ENCODE measurements around the gene SRP19. TPM values are rescaled to one million over a fixed set of nuclear protein-coding genes. Genes with fewer than 3 reads are reported as not detected.
"Not testable (repeated sequence)": the region's sequence is repeated elsewhere in the genome, so short reads cannot be mapped to it uniquely, and the experiment has no call there.

Gene SRP19
- polyA plus RNA-seq, 2 of the 4 experiments (the other 2 are of a cell fraction): 93.5 to 144 TPM

- TF ChIP-seq POLR2AphosphoS2 (conservative IDR thresholded peaks at IDR 0.05; ENCODE audit: low read length): no peak
- no peak for TF ChIP-seq PBX3 (IDR thresholded peaks at IDR 0.05)
- no peak for TF ChIP-seq NPAS2 (CRISPR knock-in tag; IDR thresholded peaks at IDR 0.05; ENCODE audit: borderline replicate concordance)
These were observed 34.6 kb downstream of the SRP19 start (continued) for GRCh38 chr5:112895682-112896081.

GRCh38 chr5:112902561-112902960 lies 41.5 kb downstream of the SRP19 start:
- Histone ChIP-seq H3K4me1 (no peaks in the 10 kb centered on the region), H3K27ac (no peak overlapping the region), H3K4me3 (no peak overlapping the region), H3K9me3 (no peaks in the 10 kb centered on the region), H3K4me2 (no peak overlapping the region)
- no peak for FAIRE-seq
- no peak for ATAC-seq
- CTCF ChIA-PET: interaction anchor here (1.3 to 2.5 kb wide), 2 partner anchors 14 to 19 kb away, joined by 6 to 10 read pairs; partner anchors contain the start of gene REEP5
- 91% methylated on average over 3 of the region's 3 CpGs for WGBS (ENCODE audit: missing lambda C conversion rate)
- POLR2A ChIA-PET: no interaction called here
- TF ChIP-seq CTCF (IDR thresholded peaks at IDR 0.05) (no peak), RARB (CRISPR knock-in tag; IDR thresholded peaks at IDR 0.05) (no peak), KDM1A (IDR thresholded peaks at IDR 0.05; ENCODE audit: low read depth) (no peak), POLR2AphosphoS2 (conservative IDR thresholded peaks at IDR 0.05; ENCODE audit: low read length) (no peak), CBX2 (IDR thresholded peaks at IDR 0.05; ENCODE audit: borderline replicate concordance, low read depth) (no peak), REST (IDR thresholded peaks at IDR 0.05) (no peak), MAFK (IDR thresholded peaks at IDR 0.05; ENCODE audit: partially characterized antibody) (no peak), KDM5A (IDR thresholded peaks at IDR 0.05) (no peak), ZFP36 (IDR thresholded peaks at IDR 0.05; ENCODE audit: borderline replicate concordance, partially characterized antibody) (no peak), GATA3 (IDR thresholded peaks at IDR 0.05; ENCODE audit: borderline replicate concordance) (no peak), RAD21 (conservative IDR thresholded peaks at IDR 0.05 in 1 of 2, IDR thresholded peaks at IDR 0.05 in 1 of 2) (no peak), HEYL (CRISPR knock-in tag; IDR thresholded peaks at IDR 0.05) (no peak), CHD2 (IDR thresholded peaks at IDR 0.05; ENCODE audit: low read length, partially characterized antibody) (no peak), ESRRA (IDR thresholded peaks at IDR 0.05; ENCODE audit: borderline replicate concordance, low read length) (no peak), PBX3 (IDR thresholded peaks at IDR 0.05) (no peak), ELK1 (IDR thresholded peaks at IDR 0.05; ENCODE audit: low read depth, low read length) (no peak), RFX5 (IDR thresholded peaks at IDR 0.05) (no peak)
- TF ChIP-seq, protein P1, sequence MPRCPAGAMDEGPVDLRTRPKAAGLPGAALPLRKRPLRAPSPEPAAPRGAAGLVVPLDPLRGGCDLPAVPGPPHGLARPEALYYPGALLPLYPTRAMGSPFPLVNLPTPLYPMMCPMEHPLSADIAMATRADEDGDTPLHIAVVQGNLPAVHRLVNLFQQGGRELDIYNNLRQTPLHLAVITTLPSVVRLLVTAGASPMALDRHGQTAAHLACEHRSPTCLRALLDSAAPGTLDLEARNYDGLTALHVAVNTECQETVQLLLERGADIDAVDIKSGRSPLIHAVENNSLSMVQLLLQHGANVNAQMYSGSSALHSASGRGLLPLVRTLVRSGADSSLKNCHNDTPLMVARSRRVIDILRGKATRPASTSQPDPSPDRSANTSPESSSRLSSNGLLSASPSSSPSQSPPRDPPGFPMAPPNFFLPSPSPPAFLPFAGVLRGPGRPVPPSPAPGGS (IDR thresholded peaks at IDR 0.05): no peak
- TF ChIP-seq, protein P2, sequence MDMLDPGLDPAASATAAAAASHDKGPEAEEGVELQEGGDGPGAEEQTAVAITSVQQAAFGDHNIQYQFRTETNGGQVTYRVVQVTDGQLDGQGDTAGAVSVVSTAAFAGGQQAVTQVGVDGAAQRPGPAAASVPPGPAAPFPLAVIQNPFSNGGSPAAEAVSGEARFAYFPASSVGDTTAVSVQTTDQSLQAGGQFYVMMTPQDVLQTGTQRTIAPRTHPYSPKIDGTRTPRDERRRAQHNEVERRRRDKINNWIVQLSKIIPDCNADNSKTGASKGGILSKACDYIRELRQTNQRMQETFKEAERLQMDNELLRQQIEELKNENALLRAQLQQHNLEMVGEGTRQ (IDR thresholded peaks at IDR 0.05): no peak
- DNase-seq (ENCODE audit: low read depth in 1 of 2, low spot score in 1 of 2): no peak

- FAIRE-seq; H3K9me3 ChIP-seq; H3K27ac ChIP-seq; H3K4me2 ChIP-seq; DNase-seq (ENCODE audit: low read depth in 1 of 2, low spot score in 1 of 2); ATAC-seq; H3K4me3 ChIP-seq; POLR2A ChIA-PET; H3K4me1 ChIP-seq: not testable (repeated sequence)
- CTCF ChIA-PET: interaction anchor here (0.8 kb wide), 1 partner anchor 11 kb away, joined by 5 read pairs; no protein-coding TSS in a partner anchor
- WGBS (ENCODE audit: missing lambda C conversion rate): 90% methylated on average over 3 of the region's 3 CpGs
These were observed 43.9 kb downstream of the SRP19 start for GRCh38 chr5:112904996-112905395.
